Measurements from ENCODE around the gene CPA2.
"Not testable (repeated sequence)": the region's sequence is repeated elsewhere in the genome, so short reads cannot be mapped to it uniquely, and the experiment has no call there.

CPA2 gene

GRCh38 chr7:130224210-130224609, 42.5 kb upstream of the CPA2 start:
- TF ChIP-seq, protein P1, sequence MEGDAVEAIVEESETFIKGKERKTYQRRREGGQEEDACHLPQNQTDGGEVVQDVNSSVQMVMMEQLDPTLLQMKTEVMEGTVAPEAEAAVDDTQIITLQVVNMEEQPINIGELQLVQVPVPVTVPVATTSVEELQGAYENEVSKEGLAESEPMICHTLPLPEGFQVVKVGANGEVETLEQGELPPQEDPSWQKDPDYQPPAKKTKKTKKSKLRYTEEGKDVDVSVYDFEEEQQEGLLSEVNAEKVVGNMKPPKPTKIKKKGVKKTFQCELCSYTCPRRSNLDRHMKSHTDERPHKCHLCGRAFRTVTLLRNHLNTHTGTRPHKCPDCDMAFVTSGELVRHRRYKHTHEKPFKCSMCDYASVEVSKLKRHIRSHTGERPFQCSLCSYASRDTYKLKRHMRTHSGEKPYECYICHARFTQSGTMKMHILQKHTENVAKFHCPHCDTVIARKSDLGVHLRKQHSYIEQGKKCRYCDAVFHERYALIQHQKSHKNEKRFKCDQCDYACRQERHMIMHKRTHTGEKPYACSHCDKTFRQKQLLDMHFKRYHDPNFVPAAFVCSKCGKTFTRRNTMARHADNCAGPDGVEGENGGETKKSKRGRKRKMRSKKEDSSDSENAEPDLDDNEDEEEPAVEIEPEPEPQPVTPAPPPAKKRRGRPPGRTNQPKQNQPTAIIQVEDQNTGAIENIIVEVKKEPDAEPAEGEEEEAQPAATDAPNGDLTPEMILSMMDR (IDR thresholded peaks at IDR 0.05; ENCODE audit: insufficient read depth, low read length, poor library complexity, severe bottlenecking) = no peak
- no peaks in the 10 kb centered on the region for H3K36me3 ChIP-seq (ENCODE audit: control insufficient read depth, insufficient read depth, low read length)
- no peak for DNase-seq (ENCODE audit: extremely low read depth, insufficient read length)
- H3K4me3 ChIP-seq (replicated peaks; ENCODE audit: low read depth, low read length) = no peak overlapping the region
- no peaks in the 10 kb centered on the region for H3K27me3 ChIP-seq (replicated peaks; ENCODE audit: control insufficient read depth, insufficient read depth, low read length)

- H3K4me3 ChIP-seq (replicated peaks; ENCODE audit: low read depth, low read length); H3K27me3 ChIP-seq (replicated peaks; ENCODE audit: control insufficient read depth, insufficient read depth, low read length); H3K36me3 ChIP-seq (ENCODE audit: control insufficient read depth, insufficient read depth, low read length); DNase-seq (ENCODE audit: extremely low read depth, insufficient read length): not testable (repeated sequence)
Measured at GRCh38 chr7:130224923-130225322, 41.7 kb upstream of the CPA2 start.

- no peak overlapping the region for H3K4me3 ChIP-seq (replicated peaks; ENCODE audit: low read depth, low read length)
- no peaks in the 10 kb centered on the region for H3K36me3 ChIP-seq (ENCODE audit: control insufficient read depth, insufficient read depth, low read length)
- TF ChIP-seq, protein P1 (IDR thresholded peaks at IDR 0.05; ENCODE audit: insufficient read depth, low read length, poor library complexity, severe bottlenecking) = no peak
- no peaks in the 10 kb centered on the region for H3K27me3 ChIP-seq (replicated peaks; ENCODE audit: control insufficient read depth, insufficient read depth, low read length)
- DNase-seq (ENCODE audit: extremely low read depth, insufficient read length) = no peak
Measured at GRCh38 chr7:130226333-130226732, 40.3 kb upstream of the CPA2 start.

DNA sequence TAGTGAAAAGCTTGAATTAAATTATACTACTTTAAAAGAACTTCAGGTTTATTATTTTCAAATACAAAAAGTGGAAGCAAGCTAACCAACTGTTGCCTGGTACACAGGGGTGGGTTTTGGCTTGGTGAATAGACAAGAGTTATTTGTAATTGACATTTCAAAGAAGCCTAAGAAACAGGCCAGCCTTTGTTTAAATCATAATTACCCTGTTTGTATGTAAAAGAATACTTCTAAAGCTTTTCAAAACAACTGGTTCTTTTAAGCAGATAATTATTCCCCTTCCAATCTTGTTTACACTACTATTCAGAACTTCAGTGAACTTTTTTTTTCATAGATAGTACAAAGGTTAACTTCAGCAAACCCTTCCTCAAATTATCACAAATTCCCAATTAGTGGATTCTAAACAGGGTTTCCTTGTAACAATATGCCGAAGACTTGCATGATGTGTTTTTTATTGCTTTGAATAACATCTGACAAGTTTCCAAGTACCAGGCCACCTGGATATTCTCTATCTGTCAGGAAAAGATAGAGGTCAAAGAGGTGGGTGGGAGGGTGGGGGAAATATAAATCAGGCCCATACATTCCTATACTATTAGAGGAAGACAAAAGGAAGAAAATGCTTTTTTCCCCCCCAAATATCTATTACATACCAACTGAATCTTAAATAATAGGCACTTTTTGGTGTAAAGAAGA, 38.6 kb upstream of the CPA2 start:
- no peak overlapping the region for H3K4me3 ChIP-seq (replicated peaks; ENCODE audit: low read depth, low read length)
- TF ChIP-seq, protein P1 (IDR thresholded peaks at IDR 0.05; ENCODE audit: insufficient read depth, low read length, poor library complexity, severe bottlenecking) = no peak
- DNase-seq (ENCODE audit: extremely low read depth, insufficient read length) = no peak

GRCh38 chr7:130228840-130229502, 37.7 kb upstream of the CPA2 start:
- H3K27me3 ChIP-seq (replicated peaks; ENCODE audit: control insufficient read depth, insufficient read depth, low read length) = no peaks in the 10 kb centered on the region
- no peak overlapping the region for H3K4me3 ChIP-seq (replicated peaks; ENCODE audit: low read depth, low read length)
- no peak for DNase-seq (ENCODE audit: extremely low read depth, insufficient read length)
- no peaks in the 10 kb centered on the region for H3K36me3 ChIP-seq (ENCODE audit: control insufficient read depth, insufficient read depth, low read length)
- TF ChIP-seq, protein P1 (IDR thresholded peaks at IDR 0.05; ENCODE audit: insufficient read depth, low read length, poor library complexity, severe bottlenecking) = no peak

More for the DNA sequence above, 38.6 kb upstream of the CPA2 start:
- H3K27me3 ChIP-seq (replicated peaks; ENCODE audit: control insufficient read depth, insufficient read depth, low read length) = no peaks in the 10 kb centered on the region
- no peaks in the 10 kb centered on the region for H3K36me3 ChIP-seq (ENCODE audit: control insufficient read depth, insufficient read depth, low read length)

DNA sequence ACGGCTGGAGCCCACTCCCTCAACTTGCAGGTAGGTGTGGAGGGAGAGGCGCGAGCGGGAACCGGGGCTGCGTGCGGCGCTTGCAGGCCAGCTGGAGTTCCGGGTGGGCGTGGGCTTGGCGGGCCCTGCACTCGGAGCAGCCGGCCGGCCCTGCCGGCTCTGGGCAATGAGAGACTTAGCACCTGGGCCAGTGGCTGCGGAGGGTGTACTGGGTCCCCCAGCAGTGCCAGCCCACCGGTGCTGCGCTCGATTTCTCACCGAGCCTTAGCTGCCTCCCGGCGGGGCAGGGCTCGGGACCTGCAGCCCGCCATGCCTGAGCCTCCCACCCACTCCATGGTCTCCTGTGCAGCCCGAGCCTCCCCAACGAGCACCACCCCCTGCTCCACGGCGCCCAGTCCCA, 36.7 kb upstream of the CPA2 start:
- H3K4me3 ChIP-seq (replicated peaks; ENCODE audit: low read depth, low read length); H3K36me3 ChIP-seq (ENCODE audit: control insufficient read depth, insufficient read depth, low read length); DNase-seq (ENCODE audit: extremely low read depth, insufficient read length): not testable (repeated sequence)

More for the DNA sequence above, 36.7 kb upstream of the CPA2 start:
- H3K27me3 ChIP-seq (replicated peaks; ENCODE audit: control insufficient read depth, insufficient read depth, low read length) = not testable (repeated sequence)
